GM10248 (cell line): ENCODE results near the gene SLC2A4RG.

ENCODE experiments used
- CTCF ChIA-PET: fragments of 300-600 bp; sonication (Branson Sonifier 250); formaldehyde crosslinking; extraction: SDS; loops from one replicate; lab custom pipeline; 2021; ENCODE audit warnings: antibody characterized with exemption; lab: Yijun Ruan, JAX
- POLR2A ChIA-PET: fragments of 350-650 bp; sonication (Branson Sonifier 250); formaldehyde crosslinking; extraction: SDS; loops from one replicate; lab custom pipeline; 2020; ENCODE audit warnings: antibody characterized with exemption; lab: Yijun Ruan, JAX
- DNase-seq: peaks from one replicate; pipeline ENCODE4 v3.0.0; 2012; ENCODE audit errors: extremely low spot score
- TF ChIP-seq, protein P1 (sequence below): IDR thresholded peaks from 2 replicates; pipeline ENCODE4 v1.5.1; 2012; ENCODE audit warnings: mild to moderate bottlenecking, low read depth; ENCODE audit errors: extremely low read depth, missing control alignments, control extremely low read depth

SLC2A4RG gene

DNA sequence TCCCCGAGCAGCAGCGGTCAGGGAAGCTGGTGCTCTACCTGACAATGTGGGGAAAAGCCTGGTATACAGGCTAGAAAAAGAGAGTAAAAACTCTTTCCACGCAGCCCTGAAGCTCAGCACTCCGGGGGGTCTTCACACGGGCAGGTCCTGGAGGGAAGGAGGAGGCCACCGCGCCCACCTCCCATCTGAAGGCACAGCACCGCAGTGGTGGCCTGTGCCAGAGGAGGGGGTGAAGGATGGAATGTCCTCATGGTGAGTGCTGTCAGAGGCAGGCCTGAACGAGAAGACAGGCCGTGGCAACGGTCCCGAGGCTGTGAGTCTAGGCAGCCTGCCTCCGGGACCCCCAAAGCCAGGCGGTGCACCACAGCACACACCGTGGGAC lies 5.8 kb downstream of the SLC2A4RG start:
- ChIA-PET POLR2A (no interaction called here), CTCF (interaction anchor here (0.8 to 1.0 kb wide), 3 partner anchors 41 to 208 kb away, joined by 3 read pairs; partner anchors contain the start of gene PTK6)
- DNase-seq, result peak; percentile 10
- TF ChIP-seq, protein P1, sequence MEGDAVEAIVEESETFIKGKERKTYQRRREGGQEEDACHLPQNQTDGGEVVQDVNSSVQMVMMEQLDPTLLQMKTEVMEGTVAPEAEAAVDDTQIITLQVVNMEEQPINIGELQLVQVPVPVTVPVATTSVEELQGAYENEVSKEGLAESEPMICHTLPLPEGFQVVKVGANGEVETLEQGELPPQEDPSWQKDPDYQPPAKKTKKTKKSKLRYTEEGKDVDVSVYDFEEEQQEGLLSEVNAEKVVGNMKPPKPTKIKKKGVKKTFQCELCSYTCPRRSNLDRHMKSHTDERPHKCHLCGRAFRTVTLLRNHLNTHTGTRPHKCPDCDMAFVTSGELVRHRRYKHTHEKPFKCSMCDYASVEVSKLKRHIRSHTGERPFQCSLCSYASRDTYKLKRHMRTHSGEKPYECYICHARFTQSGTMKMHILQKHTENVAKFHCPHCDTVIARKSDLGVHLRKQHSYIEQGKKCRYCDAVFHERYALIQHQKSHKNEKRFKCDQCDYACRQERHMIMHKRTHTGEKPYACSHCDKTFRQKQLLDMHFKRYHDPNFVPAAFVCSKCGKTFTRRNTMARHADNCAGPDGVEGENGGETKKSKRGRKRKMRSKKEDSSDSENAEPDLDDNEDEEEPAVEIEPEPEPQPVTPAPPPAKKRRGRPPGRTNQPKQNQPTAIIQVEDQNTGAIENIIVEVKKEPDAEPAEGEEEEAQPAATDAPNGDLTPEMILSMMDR, result no peak

DNA sequence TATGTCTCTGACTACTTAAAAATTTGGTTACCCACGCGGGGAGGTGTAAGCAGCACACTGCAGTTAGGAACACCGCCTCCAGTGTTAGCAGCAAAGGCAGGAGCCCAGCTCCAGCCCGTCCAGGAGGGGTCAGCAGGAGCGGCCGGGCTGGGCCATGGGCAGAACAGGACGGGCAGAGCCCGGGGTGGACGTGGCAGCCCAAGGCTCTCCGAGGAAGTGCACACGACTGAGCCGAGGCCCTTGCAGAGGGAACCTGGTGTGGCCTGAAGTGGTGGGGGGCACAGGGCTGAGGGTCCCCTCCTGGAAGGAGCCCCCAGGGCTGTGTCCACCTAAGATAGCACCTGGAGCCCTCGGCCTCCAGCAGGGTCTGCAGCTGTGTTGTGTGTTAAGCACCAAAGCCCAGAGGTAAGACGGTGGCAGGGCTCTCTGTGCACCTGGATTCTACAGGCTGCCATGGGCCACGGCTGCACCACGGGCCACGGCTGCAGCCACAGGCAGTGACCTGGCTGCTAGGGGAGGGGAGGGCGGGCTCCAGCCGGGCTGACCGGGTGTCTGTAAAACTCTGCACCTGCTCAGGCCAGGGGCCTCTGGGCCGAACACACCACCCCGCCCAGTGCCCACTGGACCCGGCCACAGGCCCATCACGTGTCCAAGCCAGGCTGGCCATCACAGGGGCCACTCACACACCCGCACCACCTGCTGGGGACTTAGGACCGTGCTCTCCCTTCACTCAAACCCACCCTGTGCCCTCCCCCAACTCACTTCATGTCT lies 6.6 kb downstream of the SLC2A4RG start:
- TF ChIP-seq, protein P1, result no peak
- peak; percentile 10 for DNase-seq
- CTCF ChIA-PET, result interaction anchor here (0.8 to 1.0 kb wide), 3 partner anchors 40 to 209 kb away, joined by 3 read pairs; partner anchors contain the start of gene PTK6
- POLR2A ChIA-PET, result no interaction called here

DNA sequence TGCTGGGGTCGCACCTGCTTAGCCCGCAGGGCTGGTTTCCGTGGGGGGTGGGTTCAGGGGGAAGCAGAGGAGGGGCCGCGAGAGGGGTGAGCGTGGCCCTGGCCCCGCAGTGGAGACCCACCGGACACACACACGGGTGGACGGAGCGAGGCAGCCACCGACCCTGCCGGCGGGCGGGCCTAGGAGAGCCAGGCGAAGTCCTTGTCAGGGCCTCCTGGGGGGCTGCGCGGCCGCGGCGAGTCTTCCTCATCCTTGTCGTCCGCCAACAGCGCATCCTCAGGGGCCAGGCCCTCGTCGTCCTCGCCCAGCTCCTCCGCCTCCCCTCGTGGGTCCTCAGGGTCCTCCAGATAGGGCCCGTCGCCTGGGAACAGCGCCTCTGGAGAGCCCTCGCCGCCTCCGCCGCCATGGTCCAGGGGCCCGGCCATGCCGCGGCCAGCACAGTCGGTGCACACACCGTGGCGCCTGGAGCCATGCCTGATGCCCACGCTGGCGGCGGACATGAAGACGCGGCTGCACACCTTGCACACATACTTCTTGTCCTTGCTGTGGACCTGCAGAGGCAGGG lies 7.3 kb downstream of the SLC2A4RG start:
- CTCF ChIA-PET, result no interaction called here

DNA sequence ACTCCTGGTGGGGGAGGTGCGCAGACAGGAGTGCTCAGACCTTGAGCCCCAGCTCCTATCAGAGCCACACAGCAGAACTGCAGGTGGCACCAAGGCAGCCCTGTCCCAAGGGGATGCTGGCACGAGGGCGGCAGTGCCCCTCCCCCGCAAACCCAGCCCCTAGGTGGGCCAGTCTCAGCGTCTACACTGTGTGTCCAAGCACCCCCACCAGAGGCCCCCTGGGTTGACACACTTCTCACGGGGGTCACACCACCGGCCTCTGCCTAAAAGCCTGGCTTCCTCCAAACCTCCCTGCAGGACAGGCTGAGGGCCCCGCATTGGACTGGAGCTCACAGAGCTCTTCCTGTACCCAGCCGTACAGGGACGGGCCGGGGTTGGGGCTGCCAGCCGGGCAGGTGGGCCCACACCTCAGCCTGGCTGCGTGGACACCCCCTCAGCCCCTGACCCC lies 8.1 kb downstream of the SLC2A4RG start:
- DNase-seq, result no peak
- ChIA-PET POLR2A (no interaction called here), CTCF (no interaction called here)
- TF ChIP-seq, protein P1, result no peak

More for the DNA sequence above, 7.3 kb downstream of the SLC2A4RG start:
- POLR2A ChIA-PET, result no interaction called here
- no peak for DNase-seq
- TF ChIP-seq, protein P1, result no peak

DNA sequence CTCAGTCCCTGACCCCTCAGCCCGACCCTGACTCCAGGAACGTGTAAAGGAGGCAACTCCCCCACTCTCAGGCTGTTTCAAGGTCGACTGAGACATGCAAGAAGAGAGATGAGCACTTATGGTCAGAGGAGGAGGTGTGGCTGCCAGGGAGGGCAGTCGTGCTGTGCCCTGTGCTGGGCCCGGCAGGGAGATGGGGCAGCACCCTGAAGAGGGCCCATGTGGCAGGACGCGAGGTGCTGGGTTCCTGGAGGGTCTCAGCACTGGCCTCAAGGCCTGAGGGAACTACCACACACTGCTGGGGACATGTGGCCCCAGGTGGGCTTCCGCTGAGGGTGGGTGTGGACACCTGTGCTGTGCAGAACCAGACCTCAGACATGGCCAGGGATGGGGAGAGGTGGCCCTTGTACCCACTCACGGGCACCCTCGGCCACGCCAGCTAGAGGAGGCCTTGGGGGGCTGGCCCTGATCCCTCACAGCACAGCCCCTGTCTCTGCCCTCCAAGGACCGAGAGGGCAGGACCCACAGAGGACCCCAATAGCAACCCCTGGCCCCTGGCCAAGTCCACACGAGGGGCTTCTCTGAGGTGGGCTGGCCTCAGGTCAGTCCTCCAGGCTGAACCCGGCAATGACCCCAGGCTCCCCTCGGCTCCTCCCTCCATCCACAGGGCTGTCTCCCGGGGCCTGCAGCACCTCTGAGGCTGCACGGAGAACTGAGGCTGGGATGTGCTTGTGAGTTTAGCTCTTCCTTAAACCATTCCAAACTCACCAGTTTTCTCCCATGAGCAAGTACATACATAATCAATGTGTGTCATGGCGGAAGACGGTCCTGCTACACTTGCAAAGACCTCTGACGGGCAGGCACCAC lies 8.7 kb downstream of the SLC2A4RG start:
- TF ChIP-seq, protein P1, result no peak
- ChIA-PET POLR2A (no interaction called here), CTCF (interaction anchor here (1.6 kb wide), 1 partner anchor 12 kb away, joined by 4 read pairs; no protein-coding TSS in a partner anchor)
- DNase-seq, result no peak

DNA sequence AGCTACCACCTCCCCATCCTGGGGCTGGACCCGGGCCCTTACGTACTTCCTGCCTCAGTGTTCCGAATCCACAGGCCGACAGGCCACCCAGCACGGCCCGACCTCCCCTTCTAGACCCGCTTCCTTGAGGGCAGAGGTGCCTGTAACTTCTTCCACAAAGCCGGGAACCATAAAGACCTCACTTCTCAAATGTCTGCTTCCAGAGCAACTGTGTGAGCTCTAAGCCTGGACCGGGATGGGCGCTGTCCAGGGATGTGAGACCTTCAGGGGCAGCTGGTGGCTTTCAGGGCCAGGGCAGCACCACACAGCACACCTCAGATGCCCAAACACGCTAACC lies 9.3 kb downstream of the SLC2A4RG start:
- ChIA-PET POLR2A (no interaction called here), CTCF (interaction anchor here (1.6 kb wide), 1 partner anchor 11 kb away, joined by 4 read pairs; no protein-coding TSS in a partner anchor)
- TF ChIP-seq, protein P1, result no peak
- DNase-seq, result no peak
